Astrocyte of the cerebellum (primary cell): ENCODE measurements around the gene PCYT2.

ENCODE experiments used
- DNase-seq: peaks from one replicate; pipeline ENCODE4 v3.0.0-alpha.2; 2011; ENCODE audit warnings: low read depth
- H3K4me3 ChIP-seq: 2 replicates; pipeline ENCODE4 v1.5.1; 2011; ENCODE audit warnings: mild to moderate bottlenecking, low read depth, low read length, moderate library complexity
- CTCF ChIP-seq: IDR thresholded peaks from 2 replicates; pipeline ENCODE4 v1.5.1; 2012; ENCODE audit warnings: low read length, low read depth, moderate library complexity, mild to moderate bottlenecking; ENCODE audit errors: missing control alignments
- in situ Hi-C: cut with HindIII; loops from 2 replicates; pipeline ENCODE4 v1.10.0; 2017; ENCODE audit warnings: low sequenced_read_pairs

Gene PCYT2

GRCh38 chr17:81888988-81889595 lies 22.1 kb downstream of the PCYT2 start:
- DNase-seq = no peak
- TF ChIP-seq CTCF = no peak
- no peak overlapping the region for H3K4me3 ChIP-seq
- in situ Hi-C loops = no loop called here

GRCh38 chr17:81888105-81888987 lies 22.9 kb downstream of the PCYT2 start:
- TF ChIP-seq CTCF = no peak
- in situ Hi-C loops = no loop called here

GRCh38 chr17:81885869-81886548 lies 25.2 kb downstream of the PCYT2 start:
- in situ Hi-C loops = no loop called here
- no peak for TF ChIP-seq CTCF
- no peak overlapping the region for H3K4me3 ChIP-seq
- no peak for DNase-seq

More at GRCh38 chr17:81888105-81888987, 22.9 kb downstream of the PCYT2 start:
- DNase-seq = no peak
- no peak overlapping the region for H3K4me3 ChIP-seq

GRCh38 chr17:81885454-81885853 lies 25.7 kb downstream of the PCYT2 start:
- in situ Hi-C loops = no loop called here
- no peak overlapping the region for H3K4me3 ChIP-seq
- no peak for DNase-seq
- no peak for TF ChIP-seq CTCF

GRCh38 chr17:81884968-81885367 lies 26.2 kb downstream of the PCYT2 start:
- H3K4me3 ChIP-seq = no peak overlapping the region
- no peak for DNase-seq
- in situ Hi-C loops = no loop called here
- no peak for TF ChIP-seq CTCF

- in situ Hi-C loops = no loop called here
- H3K4me3 ChIP-seq = no peak overlapping the region
- no peak for DNase-seq
- no peak for TF ChIP-seq CTCF
Measured at GRCh38 chr17:81884520-81884919, 26.7 kb downstream of the PCYT2 start.
